ENCODE measurements around the gene GADL1.

The GADL1 gene

DNA sequence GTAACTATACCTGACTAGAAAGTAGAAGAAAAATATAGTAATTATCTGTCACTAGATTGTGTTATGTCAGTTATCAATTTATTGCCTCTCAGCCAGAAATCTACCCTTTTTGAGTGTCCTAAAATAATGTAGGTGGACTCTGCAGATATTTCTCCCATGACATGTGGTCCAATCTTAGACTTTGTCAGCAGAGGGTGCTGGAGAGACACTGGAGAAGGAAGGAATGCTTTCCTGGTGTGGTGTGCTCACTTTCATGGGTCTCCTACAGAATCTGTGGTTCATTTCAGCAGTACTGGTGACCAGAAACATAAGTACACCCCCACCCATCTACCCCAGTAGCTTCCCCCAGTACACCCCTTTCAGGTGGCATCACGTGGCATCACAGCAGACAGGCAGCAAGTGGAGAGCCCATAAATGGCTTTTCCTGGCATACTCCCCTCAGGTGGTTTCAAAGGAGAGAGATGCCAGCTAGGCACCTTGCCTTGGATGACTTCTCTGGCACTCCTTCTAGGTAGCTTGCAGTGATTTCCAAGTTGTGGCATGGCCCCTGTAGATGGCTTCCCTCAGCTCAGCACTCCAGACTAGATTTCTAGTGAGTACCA is 114.7 kb downstream of the GADL1 start:
- H3K4me3 ChIP-seq (replicated peaks in 1 of 2; ENCODE audit: low read depth in 2 of 2, low read length in 2 of 2): no peak overlapping the region
- TF ChIP-seq, protein P1, sequence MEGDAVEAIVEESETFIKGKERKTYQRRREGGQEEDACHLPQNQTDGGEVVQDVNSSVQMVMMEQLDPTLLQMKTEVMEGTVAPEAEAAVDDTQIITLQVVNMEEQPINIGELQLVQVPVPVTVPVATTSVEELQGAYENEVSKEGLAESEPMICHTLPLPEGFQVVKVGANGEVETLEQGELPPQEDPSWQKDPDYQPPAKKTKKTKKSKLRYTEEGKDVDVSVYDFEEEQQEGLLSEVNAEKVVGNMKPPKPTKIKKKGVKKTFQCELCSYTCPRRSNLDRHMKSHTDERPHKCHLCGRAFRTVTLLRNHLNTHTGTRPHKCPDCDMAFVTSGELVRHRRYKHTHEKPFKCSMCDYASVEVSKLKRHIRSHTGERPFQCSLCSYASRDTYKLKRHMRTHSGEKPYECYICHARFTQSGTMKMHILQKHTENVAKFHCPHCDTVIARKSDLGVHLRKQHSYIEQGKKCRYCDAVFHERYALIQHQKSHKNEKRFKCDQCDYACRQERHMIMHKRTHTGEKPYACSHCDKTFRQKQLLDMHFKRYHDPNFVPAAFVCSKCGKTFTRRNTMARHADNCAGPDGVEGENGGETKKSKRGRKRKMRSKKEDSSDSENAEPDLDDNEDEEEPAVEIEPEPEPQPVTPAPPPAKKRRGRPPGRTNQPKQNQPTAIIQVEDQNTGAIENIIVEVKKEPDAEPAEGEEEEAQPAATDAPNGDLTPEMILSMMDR (IDR thresholded peaks at IDR 0.05; ENCODE audit: low read depth, low read length): peak; percentile 66
- peak; percentile 50 to 67 for DNase-seq (ENCODE audit: low read depth in 2 of 2)

DNA sequence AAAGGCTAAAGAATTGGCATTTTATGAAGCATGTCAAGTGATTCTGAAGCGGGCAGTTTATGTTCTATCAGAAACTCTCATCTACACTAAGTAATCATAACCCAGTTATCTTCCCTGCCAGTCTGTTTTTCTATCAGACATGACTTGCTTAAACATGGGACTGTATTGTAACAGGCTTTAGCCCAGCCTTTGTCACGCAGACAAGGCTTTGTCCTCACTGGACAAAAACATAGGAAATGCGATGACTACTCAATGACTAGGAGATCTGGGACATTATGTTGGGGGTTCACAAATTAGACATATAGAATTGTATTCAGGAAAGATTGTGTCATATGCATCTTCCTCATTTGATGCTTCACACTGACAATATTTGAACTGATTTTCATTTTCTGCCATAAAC is 115.5 kb downstream of the GADL1 start:
- TF ChIP-seq, protein P1 (IDR thresholded peaks at IDR 0.05; ENCODE audit: low read depth, low read length): no peak
- peak in 1 of 2 donors; percentile 14 for DNase-seq (ENCODE audit: low read depth in 2 of 2)
- H3K4me3 ChIP-seq (replicated peaks in 1 of 2; ENCODE audit: low read depth in 2 of 2, low read length in 2 of 2): no peak overlapping the region

DNA sequence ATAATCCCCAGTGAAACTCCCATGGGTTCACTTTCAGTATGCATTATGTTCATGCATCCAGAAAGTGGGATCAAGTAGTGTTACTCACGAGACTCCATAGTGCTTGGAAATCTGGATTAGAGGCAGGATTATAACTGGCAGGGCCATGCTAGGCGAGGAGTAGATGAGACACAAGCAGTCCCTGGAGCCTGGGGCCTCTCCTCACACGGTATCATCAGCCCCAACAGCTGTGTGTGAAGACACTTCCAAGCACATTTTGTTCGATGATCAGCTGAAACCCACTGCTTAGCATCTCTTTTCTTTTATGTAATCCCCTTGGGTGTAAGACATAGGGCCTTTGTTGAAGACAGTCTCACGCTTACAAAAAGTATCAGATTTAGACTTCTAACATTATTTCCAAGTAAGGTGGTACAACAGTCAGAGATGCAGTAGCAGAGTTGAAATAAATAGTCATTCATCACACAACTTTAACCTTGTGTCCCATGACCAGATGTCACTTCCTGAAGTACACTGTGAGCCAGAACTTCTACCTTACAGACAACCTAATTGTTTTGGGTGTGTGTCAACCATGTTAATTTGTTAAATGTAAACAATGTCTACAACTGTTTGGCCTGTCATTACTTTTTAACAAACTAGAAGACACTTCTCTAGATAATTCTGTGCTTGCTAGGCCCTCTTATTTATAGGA is 116.9 kb downstream of the GADL1 start:
- DNase-seq (ENCODE audit: low read depth in 2 of 2): no peak
- no peak overlapping the region for H3K4me3 ChIP-seq (replicated peaks in 1 of 2; ENCODE audit: low read depth in 2 of 2, low read length in 2 of 2)
- TF ChIP-seq, protein P1 (IDR thresholded peaks at IDR 0.05; ENCODE audit: low read depth, low read length): no peak

DNA sequence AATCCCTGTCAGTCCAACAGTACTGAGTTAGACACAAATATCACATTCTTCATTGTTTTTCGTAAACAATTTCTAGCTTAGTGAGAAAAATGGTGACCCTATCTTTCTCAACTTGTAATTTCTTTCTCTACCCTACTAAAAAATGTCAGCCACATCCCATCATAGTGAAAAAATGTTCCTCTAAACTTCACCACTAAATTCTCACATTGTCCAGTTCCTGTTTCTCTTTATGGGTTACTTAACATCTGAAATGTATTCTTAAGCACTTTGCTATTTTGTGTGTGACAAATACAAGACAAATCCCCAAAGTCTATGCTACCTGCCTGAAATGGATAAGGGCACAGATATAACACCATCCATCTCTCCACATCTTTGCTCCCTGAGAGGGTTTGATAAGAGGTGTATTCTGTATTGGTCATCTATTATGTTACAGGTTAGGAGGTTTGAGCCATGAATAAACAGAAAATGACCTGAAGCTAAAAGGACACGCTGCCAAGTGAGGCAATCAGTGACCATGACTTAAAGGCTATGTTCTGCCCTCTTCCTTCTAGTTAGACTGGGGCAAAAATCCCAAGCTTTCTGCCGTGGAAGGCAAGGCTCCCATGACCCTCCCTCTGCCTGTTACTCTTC is 118.2 kb downstream of the GADL1 start:
- no peak for DNase-seq (ENCODE audit: low read depth in 2 of 2)
- TF ChIP-seq, protein P1 (IDR thresholded peaks at IDR 0.05; ENCODE audit: low read depth, low read length): no peak
- H3K4me3 ChIP-seq (replicated peaks in 1 of 2; ENCODE audit: low read depth in 2 of 2, low read length in 2 of 2): no peak overlapping the region

DNA sequence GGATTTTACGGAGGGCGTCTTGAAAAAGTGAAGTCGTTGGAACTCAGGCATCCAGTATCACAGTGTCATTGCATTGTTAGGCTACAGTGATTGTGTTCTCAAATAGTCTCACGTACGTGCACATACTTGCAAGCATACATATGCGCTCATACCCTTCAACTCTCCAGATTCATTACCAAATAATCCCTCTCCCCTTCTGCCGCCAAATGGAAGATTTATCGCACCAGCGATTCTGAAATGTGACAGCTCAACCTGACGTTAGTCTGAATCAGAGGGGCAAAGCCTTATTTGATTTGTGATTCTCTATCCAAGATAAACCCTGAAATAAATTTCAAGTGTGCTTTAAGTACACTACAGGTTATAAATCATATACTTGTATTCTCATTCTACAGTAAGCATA is 119.4 kb downstream of the GADL1 start:
- TF ChIP-seq, protein P1 (IDR thresholded peaks at IDR 0.05; ENCODE audit: low read depth, low read length): no peak
- H3K4me3 ChIP-seq (replicated peaks in 1 of 2; ENCODE audit: low read depth in 2 of 2, low read length in 2 of 2): no peak overlapping the region
- DNase-seq (ENCODE audit: low read depth in 2 of 2): no peak

DNA sequence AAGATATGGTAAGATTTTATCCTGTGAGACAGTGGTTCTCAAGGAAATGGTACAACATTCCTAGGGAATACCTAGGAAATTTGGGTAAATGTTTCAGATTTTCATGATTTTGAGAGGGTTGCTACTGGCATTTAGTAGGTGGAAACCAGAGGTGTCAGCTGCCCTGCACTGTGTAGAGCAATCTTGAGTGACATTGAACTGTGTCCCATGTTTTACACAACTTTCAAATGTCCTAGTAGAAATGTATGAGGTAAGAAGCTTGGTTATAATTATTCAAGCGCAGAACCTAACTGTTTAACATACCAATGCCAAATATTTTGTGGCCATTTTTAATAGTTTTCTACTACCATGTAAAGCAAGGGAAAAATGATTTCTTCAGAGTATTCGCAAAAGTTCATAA is 120.4 kb downstream of the GADL1 start:
- no peak for DNase-seq (ENCODE audit: low read depth in 2 of 2)
- TF ChIP-seq, protein P1 (IDR thresholded peaks at IDR 0.05; ENCODE audit: low read depth, low read length): no peak
- H3K4me3 ChIP-seq (replicated peaks in 1 of 2; ENCODE audit: low read depth in 2 of 2, low read length in 2 of 2): no peak overlapping the region

Data from cardiac fibroblast (primary cell).